ENCODE data around the gene NIPBL.

NIPBL gene

GRCh38 chr5:36854402-36855140 is 22.0 kb upstream of the NIPBL start:
- no peaks in the 10 kb centered on the region for H3K4me1 ChIP-seq
- H3K27me3 ChIP-seq (ENCODE audit: control insufficient read depth, insufficient read depth, low read length): no peaks in the 10 kb centered on the region
- no peak overlapping the region for H3K4me3 ChIP-seq (ENCODE audit: low read depth, low read length)
- no peak overlapping the region for H2AFZ ChIP-seq
- no peak overlapping the region for H3K9ac ChIP-seq
- no peak overlapping the region for H3K4me2 ChIP-seq (ENCODE audit: low read length)
- H3K9me3 ChIP-seq (ENCODE audit: control insufficient read depth, low read length): no peaks in the 10 kb centered on the region
- H3K27ac ChIP-seq: no peak overlapping the region
- no peak for TF ChIP-seq CTCF (IDR thresholded peaks at IDR 0.05)
- no peaks in the 10 kb centered on the region for H3K36me3 ChIP-seq (ENCODE audit: control insufficient read depth, insufficient read depth, low read length)
- no peaks in the 10 kb centered on the region for H3K79me2 ChIP-seq

- H3K9ac ChIP-seq: no peak overlapping the region
- H3K27ac ChIP-seq: no peak overlapping the region
- H3K9me3 ChIP-seq (ENCODE audit: control insufficient read depth, low read length): no peaks in the 10 kb centered on the region
- no peaks in the 10 kb centered on the region for H3K36me3 ChIP-seq (ENCODE audit: control insufficient read depth, insufficient read depth, low read length)
- H3K4me1 ChIP-seq: no peaks in the 10 kb centered on the region
- H3K4me3 ChIP-seq (ENCODE audit: low read depth, low read length): no peak overlapping the region
- no peaks in the 10 kb centered on the region for H3K27me3 ChIP-seq (ENCODE audit: control insufficient read depth, insufficient read depth, low read length)
- no peak for TF ChIP-seq CTCF (IDR thresholded peaks at IDR 0.05)
- H3K79me2 ChIP-seq: no peaks in the 10 kb centered on the region
- no peak overlapping the region for H2AFZ ChIP-seq
- H3K4me2 ChIP-seq (ENCODE audit: low read length): no peak overlapping the region
These were observed 21.5 kb upstream of the NIPBL start for GRCh38 chr5:36855141-36855495.

DNA sequence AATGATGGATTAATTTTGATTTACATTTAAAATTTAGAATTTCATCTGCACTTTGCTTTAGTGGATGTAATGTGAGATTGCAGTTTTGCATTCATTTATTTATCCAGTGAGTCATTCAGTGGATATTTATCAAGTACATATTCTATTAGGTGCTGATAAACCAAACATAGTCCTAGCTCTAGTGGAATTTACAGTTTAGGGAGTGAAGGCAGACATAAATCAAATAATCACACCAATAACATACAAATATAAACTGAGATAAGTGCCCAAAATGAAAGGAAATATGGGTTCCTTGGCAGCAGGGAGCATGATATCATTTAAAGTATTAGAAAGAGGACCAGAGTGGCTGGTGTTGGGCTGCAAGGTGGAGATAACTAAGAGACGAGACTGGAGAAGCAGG is 14.7 kb upstream of the NIPBL start:
- Histone ChIP-seq H3K27me3 (ENCODE audit: control insufficient read depth, insufficient read depth, low read length) (no peaks in the 10 kb centered on the region), H3K79me2 (no peaks in the 10 kb centered on the region), H3K4me1 (no peaks in the 10 kb centered on the region), H3K9me3 (ENCODE audit: control insufficient read depth, low read length) (no peaks in the 10 kb centered on the region), H3K27ac (no peak overlapping the region), H3K4me2 (ENCODE audit: low read length) (no peak overlapping the region), H2AFZ (no peak overlapping the region), H3K36me3 (ENCODE audit: control insufficient read depth, insufficient read depth, low read length) (no peaks in the 10 kb centered on the region), H3K4me3 (ENCODE audit: low read depth, low read length) (no peak overlapping the region), H3K9ac (no peak overlapping the region)
- TF ChIP-seq CTCF (IDR thresholded peaks at IDR 0.05): no peak

DNA sequence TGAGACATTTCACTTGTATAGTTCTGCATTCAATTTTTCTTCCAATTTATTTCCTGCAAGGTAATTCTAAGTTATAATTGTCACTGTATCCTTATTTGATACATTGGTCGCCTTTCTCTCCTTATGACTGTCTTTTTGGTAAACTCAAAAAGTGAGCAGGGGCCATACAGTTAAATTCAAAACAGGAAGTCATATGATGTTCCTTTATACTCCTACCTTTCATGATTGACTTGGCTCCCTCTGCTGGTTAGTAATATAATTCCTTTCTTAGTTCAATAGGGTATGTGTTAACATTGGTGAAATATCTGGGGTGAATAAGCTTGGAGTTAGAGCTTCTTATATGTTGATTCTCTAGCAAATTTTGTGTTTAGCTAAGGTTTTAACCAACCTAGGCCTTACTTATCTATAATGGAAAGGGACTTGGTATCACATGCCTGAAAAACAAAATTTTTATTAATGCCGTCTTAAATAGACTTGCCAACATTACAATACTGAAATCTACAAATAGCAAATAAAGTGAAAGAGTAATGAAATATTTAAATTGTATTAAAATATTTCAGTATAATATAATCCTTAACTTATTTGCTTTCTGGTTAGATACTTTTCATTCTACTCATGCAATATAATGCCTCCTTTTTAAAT is 6.0 kb upstream of the NIPBL start:
- H3K27ac ChIP-seq: no peak overlapping the region
- TF ChIP-seq CTCF (IDR thresholded peaks at IDR 0.05): peak; percentile 72
- no peaks in the 10 kb centered on the region for H3K36me3 ChIP-seq (ENCODE audit: control insufficient read depth, insufficient read depth, low read length)

GRCh38 chr5:36874465-36874864 is 2.1 kb upstream of the NIPBL start:
- H3K9me3 ChIP-seq (ENCODE audit: control insufficient read depth, low read length): no peaks in the 10 kb centered on the region
- no peak overlapping the region for H2AFZ ChIP-seq
- H3K27ac ChIP-seq: peak overlapping the region; percentile 96
- no peak for TF ChIP-seq CTCF (IDR thresholded peaks at IDR 0.05)
- no peaks in the 10 kb centered on the region for H3K27me3 ChIP-seq (ENCODE audit: control insufficient read depth, insufficient read depth, low read length)
- peaks cover 8% of the 10 kb centered on the region for H3K4me1 ChIP-seq
- H3K9ac ChIP-seq: no peak overlapping the region
- H3K79me2 ChIP-seq: peaks cover 7% of the 10 kb centered on the region
- H3K36me3 ChIP-seq (ENCODE audit: control insufficient read depth, insufficient read depth, low read length): no peaks in the 10 kb centered on the region
- peak overlapping the region; percentile 71 for H3K4me2 ChIP-seq (ENCODE audit: low read length)
- H3K4me3 ChIP-seq (ENCODE audit: low read depth, low read length): no peak overlapping the region

More for the DNA sequence above, 6.0 kb upstream of the NIPBL start:
- no peaks in the 10 kb centered on the region for H3K9me3 ChIP-seq (ENCODE audit: control insufficient read depth, low read length)
- H2AFZ ChIP-seq: no peak overlapping the region
- H3K79me2 ChIP-seq: peaks cover 1% of the 10 kb centered on the region
- no peak overlapping the region for H3K9ac ChIP-seq
- H3K4me2 ChIP-seq (ENCODE audit: low read length): peak overlapping the region; percentile 27
- peaks cover 7% of the 10 kb centered on the region for H3K4me1 ChIP-seq
- H3K27me3 ChIP-seq (ENCODE audit: control insufficient read depth, insufficient read depth, low read length): no peaks in the 10 kb centered on the region
- peak overlapping the region; percentile 29 for H3K4me3 ChIP-seq (ENCODE audit: low read depth, low read length)

All from parathyroid adenoma (tissue), 2 donors.